Kidney (tissue), 14 donors: ENCODE results near the gene NBEA. TPM values are rescaled to one million over a fixed set of nuclear protein-coding genes. Genes with fewer than 3 reads are reported as not detected.

ENCODE experiments used
- DNase-seq, 5 donors: peaks; one replicate each; pipeline ENCODE4 v3.0.0-alpha.2; 2013 to 2020
- FAIRE-seq: peaks from 2 replicates; lab custom pipeline; 2012; peaks lifted over from hg19 to GRCh38; lab: Jason Lieb, UNC
- H3K27ac ChIP-seq, 2 donors: one replicate each; pipeline ENCODE4 v1.7.0; 2013; ENCODE audit warnings: low read depth in 2 of 2, low read length in 2 of 2, inconsistent platforms in 1 of 2
- H3K27me3 ChIP-seq: one replicate; pipeline ENCODE4 v1.7.1; 2013; ENCODE audit warnings: low read length, inconsistent platforms; ENCODE audit not compliant: control insufficient read depth, insufficient read depth
- H3K36me3 ChIP-seq, 3 donors: one replicate each; pipeline versions ENCODE4 v1.7.0 to v1.7.1; 2013; ENCODE audit warnings: low read length in 3 of 3, control low read depth in 1 of 3, inconsistent platforms in 1 of 3; ENCODE audit not compliant: insufficient read depth in 3 of 3, control insufficient read depth in 2 of 3
- H3K4me1 ChIP-seq, 3 donors: one replicate each; pipeline versions ENCODE4 v1.7.0 to v1.7.1; 2013; ENCODE audit warnings: low read length in 3 of 3, inconsistent platforms in 1 of 3, low read depth in 1 of 3; ENCODE audit not compliant: control insufficient read depth in 2 of 3, insufficient read depth in 2 of 3
- H3K4me3 ChIP-seq, 3 donors: one replicate each; pipeline versions ENCODE4 v1.7.0 to v1.8.1; 2013; ENCODE audit warnings: low read length in 3 of 3, control low read depth in 1 of 3, inconsistent platforms in 1 of 3
- H3K9ac ChIP-seq, 3 donors: one replicate each; pipeline versions ENCODE4 v1.7.0 to v1.7.1; 2013; ENCODE audit warnings: low read length in 3 of 3, control low read depth in 1 of 3, inconsistent platforms in 1 of 3
- H3K9me3 ChIP-seq, 3 donors: one replicate each; pipeline versions ENCODE4 v1.7.0 to v1.7.1; 2013; ENCODE audit warnings: low read length in 3 of 3, control low read depth in 1 of 3, inconsistent platforms in 1 of 3; ENCODE audit not compliant: control insufficient read depth in 2 of 3, insufficient read depth in 1 of 3
- intact Hi-C: fragments of 100-400 bp; cut with DNase I; formaldehyde crosslinking; loops from one replicate; pipeline ENCODE4 v1.11.1; 2022
- polyA plus RNA-seq: library from polyadenylated mRNA; stranded (reverse); fragments of 350-450 nt; fragmentation: Illumina TruSeq; extraction: RNeasy Lipid Tissue Mini Kit (QIAGEN cat#74804); gene quantifications from one replicate; pipeline ENCODE4 v1.2.3, GENCODE V29; 2014; ENCODE audit warnings: low read depth, low replicate concordance; ENCODE audit not compliant: insufficient read depth
- total RNA-seq: library from RNA; stranded (reverse); fragmentation: NEBNext Ultra II Directional; extraction: Animal tissue kit (Norgen Biotek cat#: 25700); gene quantifications from one replicate; pipeline ENCODE4 v1.2.1, GENCODE V29; 2021
- TF ChIP-seq, protein P1 (sequence below): IDR thresholded peaks from 3 replicates; pipeline ENCODE4 v1.5.1; 2012; ENCODE audit warnings: mild to moderate bottlenecking, moderate library complexity, borderline replicate concordance; ENCODE audit not compliant: insufficient read depth; ENCODE audit errors: extremely low read depth
- donor health status: control.
- donor health status: control.
- donor health status: control.
- donor health status: control.
- donor health status: control.
- donor health status: DM: yes; HTN: yes; CAD: no.
- donor health status: Normal renal cell carcinoma (clear cell type).

Gene NBEA
- total and polyA plus RNA-seq, 2 donors from 2014 or later, result 4.7 to 14.6 TPM

DNA sequence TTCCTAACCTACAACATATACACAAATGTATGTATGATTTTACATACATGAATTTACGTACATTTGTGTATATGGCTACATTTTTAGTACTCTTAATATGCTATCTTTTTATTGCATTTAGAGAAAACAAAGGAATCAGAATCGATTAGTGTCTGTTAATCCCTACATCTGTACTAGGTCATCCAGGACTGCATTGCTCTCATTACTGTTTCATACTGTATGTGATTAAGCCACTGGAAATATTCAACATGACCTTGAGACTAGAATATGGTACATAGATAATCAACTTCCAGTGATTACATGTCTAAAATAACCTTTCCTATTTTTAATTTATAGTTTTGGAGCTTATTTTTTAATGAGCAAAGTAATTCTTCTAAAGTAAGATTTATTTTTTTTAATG, 539.7 kb downstream of the NBEA start:
- no peak overlapping the region for H3K4me3 ChIP-seq
- TF ChIP-seq, protein P1, sequence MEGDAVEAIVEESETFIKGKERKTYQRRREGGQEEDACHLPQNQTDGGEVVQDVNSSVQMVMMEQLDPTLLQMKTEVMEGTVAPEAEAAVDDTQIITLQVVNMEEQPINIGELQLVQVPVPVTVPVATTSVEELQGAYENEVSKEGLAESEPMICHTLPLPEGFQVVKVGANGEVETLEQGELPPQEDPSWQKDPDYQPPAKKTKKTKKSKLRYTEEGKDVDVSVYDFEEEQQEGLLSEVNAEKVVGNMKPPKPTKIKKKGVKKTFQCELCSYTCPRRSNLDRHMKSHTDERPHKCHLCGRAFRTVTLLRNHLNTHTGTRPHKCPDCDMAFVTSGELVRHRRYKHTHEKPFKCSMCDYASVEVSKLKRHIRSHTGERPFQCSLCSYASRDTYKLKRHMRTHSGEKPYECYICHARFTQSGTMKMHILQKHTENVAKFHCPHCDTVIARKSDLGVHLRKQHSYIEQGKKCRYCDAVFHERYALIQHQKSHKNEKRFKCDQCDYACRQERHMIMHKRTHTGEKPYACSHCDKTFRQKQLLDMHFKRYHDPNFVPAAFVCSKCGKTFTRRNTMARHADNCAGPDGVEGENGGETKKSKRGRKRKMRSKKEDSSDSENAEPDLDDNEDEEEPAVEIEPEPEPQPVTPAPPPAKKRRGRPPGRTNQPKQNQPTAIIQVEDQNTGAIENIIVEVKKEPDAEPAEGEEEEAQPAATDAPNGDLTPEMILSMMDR, result no peak
- FAIRE-seq (no peak), DNase-seq (no peak)
- H3K4me1 ChIP-seq, result no peaks in the 10 kb centered on the region
- no peak overlapping the region for H3K9ac ChIP-seq
- H3K9me3 ChIP-seq, result no peaks in the 10 kb centered on the region
- no peaks in the 10 kb centered on the region for H3K36me3 ChIP-seq
- H3K27ac ChIP-seq, result no peak overlapping the region
- intact Hi-C loops, result no loop called here
- H3K27me3 ChIP-seq, result peaks cover 38% of the 10 kb centered on the region

DNA sequence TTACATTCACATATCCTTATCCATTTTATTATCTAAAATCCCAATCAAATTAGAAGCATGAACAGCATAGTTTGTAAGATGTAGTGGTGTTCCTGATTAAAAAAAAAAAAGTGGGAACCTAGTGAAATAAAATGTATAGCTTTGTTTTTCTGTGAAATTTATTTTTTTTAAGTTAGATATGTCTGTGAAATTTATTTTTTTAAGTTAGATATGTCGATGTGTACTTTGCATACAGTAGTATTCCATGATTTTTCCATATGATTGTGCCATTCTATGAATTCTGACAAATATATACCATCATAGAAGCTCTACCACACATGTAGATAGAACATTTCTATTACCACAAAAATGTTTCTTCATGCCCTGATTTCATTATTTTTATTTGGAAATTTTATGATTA, 540.5 kb downstream of the NBEA start:
- intact Hi-C loops, result no loop called here
- Histone ChIP-seq H3K27me3 (peaks cover 30% of the 10 kb centered on the region), H3K9me3 (no peaks in the 10 kb centered on the region), H3K27ac (no peak overlapping the region), H3K9ac (no peak overlapping the region), H3K36me3 (no peaks in the 10 kb centered on the region), H3K4me1 (no peaks in the 10 kb centered on the region), H3K4me3 (no peak overlapping the region)
- TF ChIP-seq, protein P1, result no peak
- FAIRE-seq, result no peak
- DNase-seq, result no peak

DNA sequence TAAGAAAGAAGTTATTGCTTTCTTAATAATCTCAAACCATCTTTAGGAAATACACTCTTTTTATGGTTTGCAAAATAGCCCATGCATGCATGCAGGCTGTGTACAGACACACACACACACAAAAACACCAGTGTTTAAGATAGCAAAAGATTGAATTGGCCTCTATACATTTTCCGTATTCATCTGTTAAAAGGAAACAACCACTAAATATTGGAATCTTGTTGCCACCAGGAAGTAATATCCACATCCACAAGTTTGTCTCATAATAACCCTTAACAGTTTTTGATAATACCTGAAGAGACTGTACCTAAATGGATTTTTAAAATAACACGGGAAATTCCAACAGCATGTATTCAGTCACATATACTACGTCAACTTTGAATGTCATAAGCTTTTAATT, 541.7 kb downstream of the NBEA start:
- Histone ChIP-seq H3K4me3 (no peak overlapping the region), H3K4me1 (no peaks in the 10 kb centered on the region), H3K36me3 (no peaks in the 10 kb centered on the region), H3K9ac (no peak overlapping the region), H3K9me3 (no peaks in the 10 kb centered on the region), H3K27ac (no peak overlapping the region), H3K27me3 (peaks cover 18% of the 10 kb centered on the region)
- TF ChIP-seq, protein P1, result no peak
- FAIRE-seq (no peak), DNase-seq (no peak)
- intact Hi-C loops, result no loop called here

DNA sequence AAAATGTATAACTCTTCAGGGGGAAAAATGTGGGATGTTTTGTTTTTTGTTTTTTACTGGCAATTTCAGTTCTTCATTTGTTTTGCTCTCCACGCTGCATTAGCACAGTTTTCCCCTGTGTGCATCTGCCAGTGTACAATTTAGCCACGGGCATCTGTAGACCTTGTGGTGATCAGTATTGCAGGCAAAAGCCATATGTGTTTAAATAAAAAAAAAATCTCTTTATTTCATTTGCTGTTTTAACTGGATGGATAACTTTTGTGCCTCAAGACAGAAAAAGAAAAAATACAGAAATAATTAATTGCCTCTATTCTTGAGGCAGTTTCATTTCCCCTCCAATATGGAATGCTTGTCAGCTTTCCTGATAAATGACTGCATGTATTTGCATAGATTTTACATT, 542.3 kb downstream of the NBEA start:
- H3K9me3 ChIP-seq, result no peaks in the 10 kb centered on the region
- intact Hi-C loops, result no loop called here
- no peak for FAIRE-seq
- H3K27ac ChIP-seq, result no peak overlapping the region
- no peaks in the 10 kb centered on the region for H3K36me3 ChIP-seq
- H3K4me1 ChIP-seq, result no peaks in the 10 kb centered on the region
- TF ChIP-seq, protein P1, result no peak
- H3K27me3 ChIP-seq, result peaks cover 11% of the 10 kb centered on the region
- no peak for DNase-seq
- H3K4me3 ChIP-seq, result no peak overlapping the region
- no peak overlapping the region for H3K9ac ChIP-seq
